Left ventricle myocardium inferior (tissue), 1 donor: ENCODE data around the gene AATF. TPM values are rescaled to one million over a fixed set of nuclear protein-coding genes. Genes with fewer than 3 reads are reported as not detected.

Experiments
- DNase-seq: peaks from one replicate; pipeline ENCODE4 v3.0.0-alpha.2; 2020
- H3K27ac ChIP-seq: fragments of 200-600 bp; replicated peaks from 2 replicates; pipeline ENCODE4 v1.8.0; 2021
- H3K27me3 ChIP-seq: fragments of 200-600 bp; 2 replicates; pipeline ENCODE4 v1.8.0; 2021; ENCODE audit warnings: low read depth
- H3K36me3 ChIP-seq: fragments of 200-600 bp; 2 replicates; pipeline ENCODE4 v1.8.0; 2021
- H3K4me1 ChIP-seq: fragments of 200-600 bp; 2 replicates; pipeline ENCODE4 v1.8.0; 2021
- H3K4me3 ChIP-seq: fragments of 200-600 bp; 2 replicates; pipeline ENCODE4 v1.8.0; 2021; ENCODE audit warnings: mild to moderate bottlenecking, moderate library complexity
- H3K9me3 ChIP-seq: fragments of 200-600 bp; replicated peaks from 2 replicates; pipeline ENCODE4 v1.8.0; 2021
- CTCF ChIP-seq: fragments of 200-600 bp; IDR thresholded peaks from 2 replicates; pipeline ENCODE4 v1.8.0; 2021; ENCODE audit warnings: antibody characterized with exemption, mild to moderate bottlenecking, borderline replicate concordance
- intact Hi-C: fragments of 100-400 bp; cut with micrococcal nuclease; formaldehyde crosslinking; loops from one replicate; pipeline ENCODE4 v1.11.0; 2022
- total RNA-seq: library from RNA; stranded (reverse); fragmentation: NEBNext Ultra II Directional; extraction: Animal tissue kit (Norgen Biotek cat#: 25700); gene quantifications from one replicate; pipeline ENCODE4 v1.2.1, GENCODE V29; 2021
- donor health status: DM: no; HTN: yes; CAD: no; lungs with severe emphysema.

Gene AATF
- total RNA-seq, 1 donor from 2014 or later: 24.2 TPM

GRCh38 chr17:37088459-37088858 is 139.7 kb downstream of the AATF start:
- no peak for DNase-seq
- no peaks in the 10 kb centered on the region for H3K27me3 ChIP-seq
- no peaks in the 10 kb centered on the region for H3K4me1 ChIP-seq
- peaks cover 57% of the 10 kb centered on the region for H3K36me3 ChIP-seq
- no peak for TF ChIP-seq CTCF
- no peak overlapping the region for H3K4me3 ChIP-seq
- intact Hi-C loops: no loop called here
- H3K9me3 ChIP-seq: no peaks in the 10 kb centered on the region
- H3K27ac ChIP-seq: no peak overlapping the region

- no peak for DNase-seq
- no peak overlapping the region for H3K4me3 ChIP-seq
- H3K27me3 ChIP-seq: no peaks in the 10 kb centered on the region
- H3K36me3 ChIP-seq: peaks cover 62% of the 10 kb centered on the region
- no peak for TF ChIP-seq CTCF
- H3K4me1 ChIP-seq: no peaks in the 10 kb centered on the region
- H3K9me3 ChIP-seq: no peaks in the 10 kb centered on the region
- no peak overlapping the region for H3K27ac ChIP-seq
- intact Hi-C loops: no loop called here
Observed at GRCh38 chr17:37088913-37089312, 140.2 kb downstream of the AATF start.

- intact Hi-C loops: no loop called here
- Histone ChIP-seq H3K27ac (no peak overlapping the region), H3K27me3 (no peaks in the 10 kb centered on the region), H3K9me3 (no peaks in the 10 kb centered on the region), H3K4me1 (no peaks in the 10 kb centered on the region), H3K36me3 (peaks cover 60% of the 10 kb centered on the region), H3K4me3 (no peak overlapping the region)
- no peak for DNase-seq
- no peak for TF ChIP-seq CTCF
Observed at GRCh38 chr17:37089956-37090355, 141.2 kb downstream of the AATF start.

DNA sequence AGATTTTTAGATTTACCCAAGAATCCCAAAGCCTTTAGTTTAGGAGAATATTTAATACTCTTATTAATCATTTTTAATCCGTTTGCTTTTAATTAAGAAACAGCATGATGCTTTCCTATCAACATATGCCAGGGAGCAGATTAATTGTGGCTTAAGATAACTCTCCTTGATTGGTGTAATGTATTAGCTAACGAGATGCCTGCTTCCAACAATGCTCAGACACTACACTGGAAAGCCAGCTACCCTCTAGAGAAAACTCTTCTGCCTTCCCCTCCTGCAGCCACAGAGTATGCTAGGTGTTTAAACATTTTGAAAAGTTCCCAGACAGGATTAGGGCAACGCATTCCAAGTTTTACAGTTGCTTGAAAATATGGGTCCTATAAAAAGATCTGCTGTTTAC is 142.2 kb downstream of the AATF start:
- H3K27ac ChIP-seq: no peak overlapping the region
- H3K36me3 ChIP-seq: peaks cover 58% of the 10 kb centered on the region
- H3K27me3 ChIP-seq: no peaks in the 10 kb centered on the region
- no peaks in the 10 kb centered on the region for H3K9me3 ChIP-seq
- no peak overlapping the region for H3K4me3 ChIP-seq
- no peaks in the 10 kb centered on the region for H3K4me1 ChIP-seq
- DNase-seq: no peak
- TF ChIP-seq CTCF: no peak
- intact Hi-C loops: no loop called here

DNA sequence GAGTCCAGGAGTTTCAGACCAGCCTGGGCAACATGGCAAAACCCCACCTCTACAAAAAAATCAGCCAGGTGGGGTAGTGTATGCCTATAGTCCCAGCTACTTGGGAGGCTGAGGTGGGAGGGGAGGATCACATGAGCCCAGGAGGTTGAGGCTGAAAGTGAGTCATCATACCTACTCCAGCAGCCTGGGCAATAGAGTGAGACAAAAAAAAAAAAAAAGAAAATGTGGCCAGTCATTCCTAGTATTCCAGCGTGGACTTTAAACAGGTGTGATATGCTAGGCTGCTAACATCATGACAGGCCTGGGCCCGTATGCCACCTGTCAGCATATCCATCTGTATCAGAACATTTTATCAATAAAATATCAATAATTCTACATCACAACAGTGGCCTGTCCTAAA is 143.3 kb downstream of the AATF start:
- peaks cover 58% of the 10 kb centered on the region for H3K36me3 ChIP-seq
- no peak overlapping the region for H3K27ac ChIP-seq
- intact Hi-C loops: no loop called here
- H3K4me1 ChIP-seq: no peaks in the 10 kb centered on the region
- no peak for TF ChIP-seq CTCF
- H3K4me3 ChIP-seq: no peak overlapping the region
- no peaks in the 10 kb centered on the region for H3K27me3 ChIP-seq
- H3K9me3 ChIP-seq: no peaks in the 10 kb centered on the region
- no peak for DNase-seq

- Histone ChIP-seq H3K4me1 (no peaks in the 10 kb centered on the region), H3K36me3 (peaks cover 58% of the 10 kb centered on the region), H3K4me3 (no peak overlapping the region), H3K27me3 (no peaks in the 10 kb centered on the region), H3K9me3 (no peaks in the 10 kb centered on the region), H3K27ac (no peak overlapping the region)
- intact Hi-C loops: no loop called here
- no peak for DNase-seq
- no peak for TF ChIP-seq CTCF
Observed at GRCh38 chr17:37092701-37093100, 143.9 kb downstream of the AATF start.
